22Rv1 (cell line): Measurements from ENCODE around the gene NT5DC4.

Source experiments
- H3K27ac ChIP-seq: fragments of 450-650 bp; 2 replicates; pipeline ENCODE4 v1.5.1; 2017
- CTCF ChIP-seq: fragments of 450-650 bp; IDR thresholded peaks from 2 replicates; pipeline ENCODE4 v1.5.1; 2017; ENCODE audit warnings: mild to moderate bottlenecking
- ZFX ChIP-seq: fragments of 450-650 bp; IDR thresholded peaks from 2 replicates; pipeline ENCODE4 v1.6.1; 2017; ENCODE audit warnings: antibody characterized with exemption, borderline replicate concordance

NT5DC4 gene

GRCh38 chr2:112767693-112768330 lies 47.0 kb downstream of the NT5DC4 start:
- H3K27ac ChIP-seq = no peak overlapping the region
- TF ChIP-seq CTCF (no peak), ZFX (no peak)

DNA sequence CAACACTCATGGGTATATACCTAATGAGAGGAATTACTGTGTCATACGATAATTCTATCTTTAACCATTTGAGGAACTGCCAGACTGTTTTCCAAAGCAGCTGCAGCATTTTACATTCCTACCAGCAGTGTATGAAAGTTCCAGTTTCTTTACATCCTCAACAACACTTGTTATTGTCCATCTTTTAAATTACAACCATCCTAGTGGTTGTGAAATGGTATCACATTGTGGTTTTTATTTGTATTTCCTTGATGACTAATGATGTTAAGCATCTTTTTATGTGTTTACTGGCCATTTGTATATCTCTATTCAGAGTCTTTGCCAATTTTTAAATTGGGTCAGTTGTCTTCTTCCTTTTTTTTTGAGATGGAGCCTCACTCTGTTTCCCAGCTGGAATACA lies 47.6 kb downstream of the NT5DC4 start:
- H3K27ac ChIP-seq = no peak overlapping the region
- TF ChIP-seq ZFX = no peak
- no peak for TF ChIP-seq CTCF

- TF ChIP-seq ZFX (no peak), CTCF (no peak)
- H3K27ac ChIP-seq = no peak overlapping the region
Measured at GRCh38 chr2:112772322-112772721, 51.5 kb downstream of the NT5DC4 start.

- no peak overlapping the region for H3K27ac ChIP-seq
- TF ChIP-seq CTCF = no peak
- no peak for TF ChIP-seq ZFX
Measured at GRCh38 chr2:112772911-112773475, 52.2 kb downstream of the NT5DC4 start.

DNA sequence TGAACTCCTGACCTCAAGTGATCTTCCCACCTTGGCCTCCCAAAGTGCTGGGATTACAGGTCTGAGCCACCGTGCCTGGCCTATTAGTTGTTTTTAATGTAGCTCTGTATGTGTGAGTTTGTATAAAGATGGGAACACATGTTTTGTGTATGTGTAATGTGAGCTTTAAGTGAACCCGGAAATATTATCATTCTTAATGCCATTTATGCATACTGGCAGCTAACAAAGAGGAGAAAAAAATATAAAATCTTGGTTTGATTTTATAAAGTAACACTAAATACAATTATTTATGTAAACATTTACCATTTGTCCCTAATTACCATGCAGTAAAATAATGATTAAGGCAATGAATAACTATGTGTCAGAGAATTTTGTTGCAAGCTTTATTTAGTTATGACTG lies 52.7 kb downstream of the NT5DC4 start:
- no peak for TF ChIP-seq CTCF
- no peak for TF ChIP-seq ZFX
- H3K27ac ChIP-seq = no peak overlapping the region

DNA sequence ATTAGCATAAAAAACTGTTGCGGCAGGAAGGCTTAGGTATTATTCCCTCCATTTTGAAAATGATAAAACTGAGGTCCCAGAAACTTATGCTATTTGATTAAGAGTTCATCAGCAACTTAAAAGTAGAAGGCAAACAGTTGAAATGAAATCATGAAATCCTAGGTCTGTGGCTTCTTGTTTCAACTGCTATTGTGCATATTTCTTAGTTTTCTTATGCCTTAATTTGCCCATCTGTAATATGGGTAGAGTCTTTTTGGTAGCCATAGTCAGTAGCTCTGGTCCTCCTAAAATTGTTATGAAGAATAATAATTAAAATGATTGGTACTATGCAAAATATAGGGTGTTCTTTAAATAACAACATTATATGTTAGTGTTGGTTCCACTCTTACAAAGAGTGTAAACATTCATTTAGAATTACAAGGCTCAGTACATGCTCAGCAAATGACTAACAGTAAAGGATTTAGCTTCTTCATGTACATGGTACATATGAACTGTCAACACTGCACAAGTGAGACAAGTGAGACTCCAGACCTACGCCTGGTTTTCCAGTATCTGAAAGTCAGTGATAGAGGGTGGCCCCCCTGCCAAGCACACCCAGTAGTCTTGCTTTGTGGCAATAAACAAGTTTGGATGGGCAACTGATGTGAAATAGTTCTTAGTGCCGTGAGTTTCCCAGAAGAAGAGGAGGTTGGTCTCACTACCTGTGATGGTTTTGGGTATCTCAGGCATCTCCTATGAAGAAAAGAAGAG lies 53.9 kb downstream of the NT5DC4 start:
- no peak for TF ChIP-seq CTCF
- no peak for TF ChIP-seq ZFX
- H3K27ac ChIP-seq = no peak overlapping the region

GRCh38 chr2:112776113-112776512 lies 55.3 kb downstream of the NT5DC4 start:
- no peak overlapping the region for H3K27ac ChIP-seq
- TF ChIP-seq CTCF = no peak
- no peak for TF ChIP-seq ZFX
